H1 (cell line): Measurements from ENCODE around the gene ANXA5. TPM values are rescaled to one million over a fixed set of nuclear protein-coding genes. Genes with fewer than 3 reads are reported as not detected.

Source experiments
- CTCF ChIA-PET: fragments of 300-600 bp; sonication (Branson Sonifier 250); formaldehyde crosslinking; loops from one replicate; lab custom pipeline; 2021; ENCODE audit not compliant: partially characterized antibody; lab: Charles Lee
- POLR2A ChIA-PET: fragments of 300-600 bp; sonication (Branson Sonifier 250); formaldehyde crosslinking; loops from one replicate; lab custom pipeline; 2021; ENCODE audit warnings: inconsistent platforms; ENCODE audit not compliant: partially characterized antibody; lab: Charles Lee
- DNase-seq, 2 experiments: peaks; one replicate each; pipeline versions ENCODE4 v3.0.0 to v3.0.0-alpha.2; 2010 to 2022; ENCODE audit warnings: low spot score in 2 of 2, low read depth in 1 of 2, mixed read lengths in 1 of 2
- FAIRE-seq: peaks from 2 replicates; lab custom pipeline; 2011; peaks lifted over from hg19 to GRCh38; lab: Jason Lieb, UNC
- H2AFZ ChIP-seq: 2 replicates; pipeline ENCODE4 v1.8.1; 2012; ENCODE audit warnings: low read length, inconsistent platforms
- H2AK5ac ChIP-seq: 2 replicates; pipeline ENCODE4 v1.6.1; 2013; ENCODE audit warnings: low read depth, low read length
- H2BK120ac ChIP-seq: replicated peaks from 2 replicates; pipeline ENCODE3; 2013; ENCODE audit warnings: low read depth, low read length, inconsistent platforms
- H2BK12ac ChIP-seq: 2 replicates; pipeline ENCODE4 v1.6.1; 2013; ENCODE audit warnings: low read depth, low read length
- H2BK15ac ChIP-seq: 2 replicates; pipeline ENCODE4 v1.6.1; 2013; ENCODE audit warnings: low read length
- H2BK20ac ChIP-seq: 2 replicates; pipeline ENCODE4 v1.6.1; 2013; ENCODE audit warnings: low read length
- H2BK5ac ChIP-seq: 2 replicates; pipeline ENCODE4 v1.6.1; 2013; ENCODE audit warnings: low read depth, low read length
- H3K14ac ChIP-seq: 2 replicates; pipeline ENCODE4 v1.6.1; 2013; ENCODE audit warnings: inconsistent platforms; ENCODE audit not compliant: insufficient read length
- H3K18ac ChIP-seq: 2 replicates; pipeline ENCODE4 v1.6.1; 2013; ENCODE audit warnings: low read length; ENCODE audit errors: extremely low read depth
- H3K23ac ChIP-seq: 2 replicates; pipeline ENCODE4 v1.6.1; 2013; ENCODE audit warnings: inconsistent platforms; ENCODE audit not compliant: insufficient read length
- H3K23me2 ChIP-seq: 2 replicates; pipeline ENCODE4 v1.6.1; 2013; ENCODE audit warnings: low read depth, low read length
- H3K27ac ChIP-seq: 2 replicates; pipeline ENCODE4 v1.6.1; 2011; ENCODE audit warnings: low read depth, low read length, inconsistent platforms
- H3K27me3 ChIP-seq, 4 experiments: replicated peaks in 1 of 4; 1 replicate in 1 of 4; 2 replicates in 3 of 4; pipeline versions ENCODE4 v1.6.1 to v1.8.1; 2011 to 2013; ENCODE audit warnings: low read length in 3 of 4, mild to moderate bottlenecking in 3 of 4, inconsistent platforms in 2 of 4, mixed read lengths in 2 of 4, moderate library complexity in 1 of 4; ENCODE audit not compliant: control insufficient read depth in 3 of 4, insufficient read depth in 3 of 4; ENCODE audit errors: extremely low read depth in 1 of 4
- H3K36me3 ChIP-seq, 4 experiments: 2 replicates each; pipeline versions ENCODE4 v1.6.1 to v1.8.1; 2011 to 2013; ENCODE audit warnings: mild to moderate bottlenecking in 4 of 4, low read length in 3 of 4, moderate library complexity in 2 of 4, control low read depth in 1 of 4, inconsistent platforms in 1 of 4; ENCODE audit not compliant: insufficient read depth in 4 of 4, control insufficient read depth in 2 of 4
- H3K4ac ChIP-seq: replicated peaks from 2 replicates; pipeline ENCODE3; 2013; ENCODE audit warnings: low read length, low read depth, mixed read lengths, inconsistent platforms; ENCODE audit not compliant: insufficient read length
- H3K4me1 ChIP-seq, 4 experiments: replicated peaks in 1 of 4; 1 replicate in 1 of 4; 2 replicates in 3 of 4; pipeline versions ENCODE4 v1.6.1 to v1.8.1; 2011 to 2013; ENCODE audit warnings: low read length in 3 of 4, inconsistent platforms in 2 of 4, mixed read lengths in 1 of 4; ENCODE audit not compliant: insufficient read depth in 4 of 4, control insufficient read depth in 3 of 4
- H3K4me2 ChIP-seq, 2 experiments: 2 replicates each; pipeline versions ENCODE4 v1.6.1 to v1.8.1; 2011 to 2013; ENCODE audit warnings: low read depth in 2 of 2, low read length in 2 of 2, control low read depth in 1 of 2, inconsistent platforms in 1 of 2, mild to moderate bottlenecking in 1 of 2; ENCODE audit not compliant: insufficient read depth in 1 of 2
- H3K4me3 ChIP-seq, 4 experiments: fragments of 200-600, 300-600 bp in 1 of 4; sonication (generic), shearing (Covaris generic), sonication (Bioruptor Twin) in 1 of 4; 2 replicates each; pipeline versions ENCODE4 v1.5.1 to v1.8.1; 2011 to 2016; ENCODE audit warnings: low read length in 4 of 4, low read depth in 3 of 4, control low read depth in 2 of 4, inconsistent platforms in 2 of 4, mild to moderate bottlenecking in 2 of 4, mixed read lengths in 1 of 4, moderate library complexity in 1 of 4; ENCODE audit not compliant: insufficient read depth in 2 of 4; ENCODE audit errors: extremely low read depth in 1 of 4
- H3K56ac ChIP-seq: replicated peaks from 2 replicates; pipeline ENCODE3; 2013; ENCODE audit warnings: low read depth, mild to moderate bottlenecking, mixed read lengths, low read length, inconsistent platforms; ENCODE audit not compliant: insufficient read length
- H3K79me1 ChIP-seq: 2 replicates; pipeline ENCODE4 v1.6.1; 2013; ENCODE audit warnings: low read depth, low read length, control low read depth
- H3K79me2 ChIP-seq, 2 experiments: 2 replicates each; pipeline versions ENCODE4 v1.6.1 to v1.8.1; 2012 to 2013; ENCODE audit warnings: low read length in 2 of 2, mild to moderate bottlenecking in 2 of 2, inconsistent platforms in 1 of 2; ENCODE audit not compliant: insufficient read depth in 2 of 2, control insufficient read depth in 1 of 2
- H3K9ac ChIP-seq, 4 experiments: replicated peaks in 1 of 4; 1 replicate in 1 of 4; 2 replicates in 3 of 4; pipeline versions ENCODE4 v1.6.1 to v1.8.1; 2011 to 2013; ENCODE audit warnings: low read depth in 3 of 4, low read length in 3 of 4, control low read depth in 2 of 4, mild to moderate bottlenecking in 2 of 4, moderate library complexity in 2 of 4, inconsistent platforms in 1 of 4; ENCODE audit errors: extremely low read depth in 1 of 4
- H3K9me3 ChIP-seq, 2 experiments: 2 replicates each; pipeline versions ENCODE4 v1.6.1 to v1.8.1; 2012 to 2013; ENCODE audit warnings: mild to moderate bottlenecking in 2 of 2, moderate library complexity in 2 of 2, control low read depth in 1 of 2, inconsistent platforms in 1 of 2, low read depth in 1 of 2, low read length in 1 of 2, mixed read lengths in 1 of 2; ENCODE audit not compliant: insufficient read depth in 2 of 2
- H4K20me1 ChIP-seq, 2 experiments: replicated peaks in 1 of 2; 2 replicates each; pipeline versions ENCODE3 to v1.8.1; 2011 to 2013; ENCODE audit warnings: inconsistent platforms in 2 of 2, low read length in 2 of 2, mild to moderate bottlenecking in 1 of 2; ENCODE audit not compliant: insufficient read depth in 2 of 2, control insufficient read depth in 1 of 2
- H4K5ac ChIP-seq: 2 replicates; pipeline ENCODE4 v1.6.1; 2013; ENCODE audit warnings: low read length, low read depth, mixed read lengths, inconsistent platforms; ENCODE audit not compliant: insufficient read length
- H4K8ac ChIP-seq: 2 replicates; pipeline ENCODE4 v1.8.0; 2013; ENCODE audit warnings: mild to moderate bottlenecking, moderate library complexity, low read length, inconsistent platforms; ENCODE audit not compliant: insufficient read depth; ENCODE audit errors: extremely low read depth
- H4K91ac ChIP-seq: replicated peaks from 2 replicates; pipeline ENCODE3; 2013; ENCODE audit warnings: low read length, mixed read lengths, inconsistent platforms; ENCODE audit not compliant: insufficient read length
- BACH1 ChIP-seq: IDR thresholded peaks from 2 replicates; pipeline ENCODE4 v1.6.1; 2012; ENCODE audit warnings: low read length, improper control_type of control experiment
- BRCA1 ChIP-seq: IDR thresholded peaks from 2 replicates; pipeline ENCODE4 v1.6.1; 2012; ENCODE audit warnings: low read depth, low read length, improper control_type of control experiment
- KDM4A ChIP-seq: IDR thresholded peaks from one replicate; pipeline ENCODE4 v1.7.1; 2012; ENCODE audit warnings: low read depth, mild to moderate bottlenecking, moderate library complexity, low read length, inconsistent platforms; ENCODE audit not compliant: severe bottlenecking
- SIRT6 ChIP-seq: IDR thresholded peaks from one replicate; pipeline ENCODE4 v1.7.1; 2012; ENCODE audit warnings: low read length, inconsistent platforms
- SP1 ChIP-seq: IDR thresholded peaks from 2 replicates; pipeline ENCODE4 v1.6.1; 2011; ENCODE audit warnings: low read depth, low read length
- SP2 ChIP-seq: IDR thresholded peaks from 2 replicates; pipeline ENCODE4 v1.6.1; 2012; ENCODE audit warnings: mild to moderate bottlenecking, low read length, inconsistent platforms
- TAF7 ChIP-seq: optimal IDR thresholded peaks from 2 replicates; pipeline ENCODE3; 2011; ENCODE audit warnings: low read depth, mild to moderate bottlenecking, inconsistent platforms, low read length, moderate library complexity, borderline replicate concordance
- TCF12 ChIP-seq: IDR thresholded peaks from 2 replicates; pipeline ENCODE4 v1.6.1; 2011; ENCODE audit warnings: low read depth, mild to moderate bottlenecking, low read length
- TEAD4 ChIP-seq: IDR thresholded peaks from 2 replicates; pipeline ENCODE4 v1.6.1; 2012; ENCODE audit warnings: low read depth, low read length, inconsistent platforms, mixed read lengths
- WGBS, 2 experiments: shearing (Covaris generic) in 1 of 2; methylation state at CpG; one replicate each; pipeline versions ENCODE4 v1.1.6 to v1.1.7; 2013 to 2015; ENCODE audit warnings: low lambda C conversion rate in 2 of 2, mixed read lengths in 2 of 2, inconsistent platforms in 1 of 2, low coverage in 1 of 2, missing lambda C conversion rate in 1 of 2; ENCODE audit not compliant: insufficient replicate concordance in 2 of 2, insufficient coverage in 1 of 2, insufficient read length in 1 of 2; ENCODE audit errors: extremely low coverage in 1 of 2, missing lambda C conversion rate in 1 of 2; 5-methylcytosine and 5-hydroxymethylcytosine counted together
- polyA plus RNA-seq, 7 experiments: library from polyadenylated mRNA; depleted of rRNA in 3 of 7; stranded (reverse) in 5 of 7; unstranded in 2 of 7; fragments of >200 nt in 5 of 7; fragments of 200-250 nt in 2 of 7; gene quantifications; 1 replicate in 5 of 7; 2 replicates in 1 of 7; 4 replicates in 1 of 7; pipeline versions ENCODE4 v1.2.1 to v1.2.3, GENCODE V29; 2011 to 2013; ENCODE audit warnings: missing spikeins in 2 of 7, mixed read lengths in 2 of 7
- total RNA-seq: library from RNA; stranded (reverse); fragmentation: NEBNext Ultra II Directional; extraction: Animal tissue kit (Norgen Biotek cat#: 25700); gene quantifications from 2 replicates; pipeline ENCODE4 v1.2.1, GENCODE V29; 2021
- TF ChIP-seq, protein P1 (sequence below): IDR thresholded peaks from 2 replicates; pipeline ENCODE4 v1.6.1; 2011; ENCODE audit warnings: low read length, improper control_type of control experiment
- TF ChIP-seq, protein P2 (sequence below), 3 experiments: IDR thresholded peaks; 1 replicate in 2 of 3; 2 replicates in 1 of 3; pipeline versions ENCODE4 v1.5.1 to v1.6.1; 2011; ENCODE audit warnings: low read length in 3 of 3, mild to moderate bottlenecking in 3 of 3, inconsistent platforms in 2 of 3, low read depth in 1 of 3, moderate library complexity in 1 of 3; ENCODE audit not compliant: insufficient read depth in 1 of 3; ENCODE audit errors: control extremely low read depth in 1 of 3

Gene ANXA5
- total and polyA plus RNA-seq, 2 of the 8 experiments (the other 6 are each of a cell fraction or from before 2014, with no cell fraction given), result 213 to 221 TPM

DNA sequence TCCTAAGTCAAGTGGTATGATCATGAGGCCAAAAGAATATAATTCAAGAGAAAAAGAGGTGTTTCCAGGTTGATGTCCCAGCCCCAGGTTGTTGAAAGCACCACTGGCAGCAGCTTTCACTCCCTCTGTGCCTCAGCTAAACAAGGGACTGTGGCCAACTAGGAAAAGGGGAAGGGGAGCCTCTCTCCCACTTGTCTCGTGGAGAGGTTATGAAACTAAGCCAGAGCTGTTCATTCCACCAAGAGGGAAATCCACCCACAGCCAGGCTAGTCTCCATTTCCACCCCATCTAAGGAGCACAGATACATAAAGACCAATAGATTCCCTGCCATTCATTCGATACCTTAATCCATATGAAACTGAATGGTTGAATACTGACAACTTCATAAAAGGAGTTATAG lies 8.1 kb downstream of the ANXA5 start:
- H3K56ac ChIP-seq, result no peak overlapping the region
- H3K27ac ChIP-seq, result no peak overlapping the region
- no peak overlapping the region for H2BK15ac ChIP-seq
- H3K23me2 ChIP-seq, result no peaks in the 10 kb centered on the region
- no peaks in the 10 kb centered on the region for H3K9me3 ChIP-seq
- 85% methylated on average over 2 of the region's 2 CpGs; no CpG with 5 or more reads in 1 of the 2 experiments for WGBS, 2 experiments
- H3K4me2 ChIP-seq, result no peak overlapping the region
- H2AK5ac ChIP-seq, result no peak overlapping the region
- ChIA-PET CTCF (interaction anchor here (0.6 to 1.3 kb wide), 6 partner anchors 12 to 226 kb away, joined by 3 to 5 read pairs (median 3); no protein-coding TSS in a partner anchor), POLR2A (interaction anchor here (1.4 to 2.0 kb wide), 2 partner anchors 8 to 17 kb away, joined by 3 to 8 read pairs; partner anchors contain the start of gene ANXA5)
- no peak overlapping the region for H3K18ac ChIP-seq
- FAIRE-seq (no peak), DNase-seq (no peak)
- peaks cover 0 to 26% (median 13%) of the 10 kb centered on the region in 4 experiments; a peak in 5 of 8 replicates for H3K36me3 ChIP-seq
- no peak overlapping the region for H2BK5ac ChIP-seq
- peaks cover 0 to 5% (median 4%) of the 10 kb centered on the region in 4 experiments; a peak in 2 of 7 replicates for H3K4me1 ChIP-seq
- H4K8ac ChIP-seq, result no peak overlapping the region
- no peak overlapping the region for H3K4ac ChIP-seq
- H2BK12ac ChIP-seq, result no peak overlapping the region
- no peak overlapping the region for H3K9ac ChIP-seq
- H3K14ac ChIP-seq, result no peak overlapping the region
- H2AFZ ChIP-seq, result no peak overlapping the region
- H3K27me3 ChIP-seq, result no peaks in the 10 kb centered on the region
- no peak overlapping the region for H4K5ac ChIP-seq
- H4K91ac ChIP-seq, result no peak overlapping the region
- no peak overlapping the region for H3K4me3 ChIP-seq
- peaks cover 3 to 70% of the 10 kb centered on the region in 2 experiments; a peak in 2 of 4 replicates for H3K79me2 ChIP-seq
- no peak overlapping the region for H3K23ac ChIP-seq
- peaks cover 2 to 7% of the 10 kb centered on the region in 2 experiments for H4K20me1 ChIP-seq
- peaks cover 7% of the 10 kb centered on the region for H3K79me1 ChIP-seq
- no peak overlapping the region for H2BK120ac ChIP-seq
- H2BK20ac ChIP-seq, result no peak overlapping the region
- no peak for TF ChIP-seq BRCA1
- TF ChIP-seq SP2, result no peak
- TF ChIP-seq TAF7, result no peak
- TF ChIP-seq SP1, result no peak
- no peak for TF ChIP-seq SIRT6
- TF ChIP-seq, protein P1, sequence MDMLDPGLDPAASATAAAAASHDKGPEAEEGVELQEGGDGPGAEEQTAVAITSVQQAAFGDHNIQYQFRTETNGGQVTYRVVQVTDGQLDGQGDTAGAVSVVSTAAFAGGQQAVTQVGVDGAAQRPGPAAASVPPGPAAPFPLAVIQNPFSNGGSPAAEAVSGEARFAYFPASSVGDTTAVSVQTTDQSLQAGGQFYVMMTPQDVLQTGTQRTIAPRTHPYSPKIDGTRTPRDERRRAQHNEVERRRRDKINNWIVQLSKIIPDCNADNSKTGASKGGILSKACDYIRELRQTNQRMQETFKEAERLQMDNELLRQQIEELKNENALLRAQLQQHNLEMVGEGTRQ, result no peak
- no peak for TF ChIP-seq TEAD4
- TF ChIP-seq BACH1, result no peak
- no peak for TF ChIP-seq KDM4A
- TF ChIP-seq, protein P2, sequence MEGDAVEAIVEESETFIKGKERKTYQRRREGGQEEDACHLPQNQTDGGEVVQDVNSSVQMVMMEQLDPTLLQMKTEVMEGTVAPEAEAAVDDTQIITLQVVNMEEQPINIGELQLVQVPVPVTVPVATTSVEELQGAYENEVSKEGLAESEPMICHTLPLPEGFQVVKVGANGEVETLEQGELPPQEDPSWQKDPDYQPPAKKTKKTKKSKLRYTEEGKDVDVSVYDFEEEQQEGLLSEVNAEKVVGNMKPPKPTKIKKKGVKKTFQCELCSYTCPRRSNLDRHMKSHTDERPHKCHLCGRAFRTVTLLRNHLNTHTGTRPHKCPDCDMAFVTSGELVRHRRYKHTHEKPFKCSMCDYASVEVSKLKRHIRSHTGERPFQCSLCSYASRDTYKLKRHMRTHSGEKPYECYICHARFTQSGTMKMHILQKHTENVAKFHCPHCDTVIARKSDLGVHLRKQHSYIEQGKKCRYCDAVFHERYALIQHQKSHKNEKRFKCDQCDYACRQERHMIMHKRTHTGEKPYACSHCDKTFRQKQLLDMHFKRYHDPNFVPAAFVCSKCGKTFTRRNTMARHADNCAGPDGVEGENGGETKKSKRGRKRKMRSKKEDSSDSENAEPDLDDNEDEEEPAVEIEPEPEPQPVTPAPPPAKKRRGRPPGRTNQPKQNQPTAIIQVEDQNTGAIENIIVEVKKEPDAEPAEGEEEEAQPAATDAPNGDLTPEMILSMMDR (IDR thresholded peaks at IDR 0.05; ENCODE audit: control extremely low read depth in 1 of 3, insufficient read depth in 1 of 3, low read depth in 1 of 3, low read length in 3 of 3), result no peak
- TF ChIP-seq TCF12, result no peak
